Bronchial epithelial cell (primary cell): ENCODE measurements around the gene CCDC124. TPM values are rescaled to one million over a fixed set of nuclear protein-coding genes. Genes with fewer than 3 reads are reported as not detected.

Experiments
- DNase-seq: peaks from one replicate; pipeline ENCODE4 v3.0.0-alpha.2; 2010; ENCODE audit warnings: low read depth
- FAIRE-seq: peaks from 2 replicates; lab custom pipeline; 2011; peaks lifted over from hg19 to GRCh38; lab: Jason Lieb, UNC
- H3K27me3 ChIP-seq: 2 replicates; pipeline ENCODE4 v1.5.1; 2011; ENCODE audit warnings: low read length; ENCODE audit not compliant: control insufficient read depth, insufficient read depth
- H3K36me3 ChIP-seq: 2 replicates; pipeline ENCODE4 v1.5.1; 2011; ENCODE audit warnings: low read length; ENCODE audit not compliant: control insufficient read depth, insufficient read depth
- H3K4me3 ChIP-seq: 2 replicates; pipeline ENCODE4 v1.5.1; 2011; ENCODE audit warnings: mild to moderate bottlenecking, low read depth, low read length, control low read depth
- total RNA-seq: library from RNA; depleted of rRNA; stranded (reverse); fragments of >200 nt; gene quantifications from 2 replicates; pipeline ENCODE4 v1.2.1, GENCODE V29; 2014
- TF ChIP-seq, protein P1 (sequence below): IDR thresholded peaks from 2 replicates; pipeline ENCODE4 v1.5.1; 2011; ENCODE audit warnings: mild to moderate bottlenecking, moderate library complexity, low read length, control low read depth, inconsistent platforms; ENCODE audit not compliant: insufficient read depth, severe bottlenecking

CCDC124 gene
- total RNA-seq, 1 donor from 2014 or later = 37.9 TPM

DNA sequence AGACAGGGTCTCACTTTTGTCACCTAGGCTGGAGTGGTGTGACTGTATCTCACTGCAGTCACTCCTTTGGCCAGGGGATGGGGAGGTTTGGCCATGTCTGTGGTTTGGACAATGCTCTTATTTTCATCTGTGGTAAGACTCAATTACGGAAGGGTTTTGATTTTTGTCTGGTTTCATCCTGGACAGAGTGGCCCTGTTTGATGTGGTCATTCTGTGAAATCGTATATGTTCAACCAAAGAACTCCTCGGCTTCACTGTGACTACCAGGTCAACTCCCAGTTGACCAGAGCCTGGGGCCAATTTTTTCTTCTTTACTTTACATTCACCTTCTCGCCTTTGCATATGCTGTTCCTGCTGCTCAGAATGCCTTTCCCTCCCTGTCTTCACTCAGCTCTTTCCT, 6.8 kb upstream of the CCDC124 start:
- no peaks in the 10 kb centered on the region for H3K27me3 ChIP-seq
- TF ChIP-seq, protein P1, sequence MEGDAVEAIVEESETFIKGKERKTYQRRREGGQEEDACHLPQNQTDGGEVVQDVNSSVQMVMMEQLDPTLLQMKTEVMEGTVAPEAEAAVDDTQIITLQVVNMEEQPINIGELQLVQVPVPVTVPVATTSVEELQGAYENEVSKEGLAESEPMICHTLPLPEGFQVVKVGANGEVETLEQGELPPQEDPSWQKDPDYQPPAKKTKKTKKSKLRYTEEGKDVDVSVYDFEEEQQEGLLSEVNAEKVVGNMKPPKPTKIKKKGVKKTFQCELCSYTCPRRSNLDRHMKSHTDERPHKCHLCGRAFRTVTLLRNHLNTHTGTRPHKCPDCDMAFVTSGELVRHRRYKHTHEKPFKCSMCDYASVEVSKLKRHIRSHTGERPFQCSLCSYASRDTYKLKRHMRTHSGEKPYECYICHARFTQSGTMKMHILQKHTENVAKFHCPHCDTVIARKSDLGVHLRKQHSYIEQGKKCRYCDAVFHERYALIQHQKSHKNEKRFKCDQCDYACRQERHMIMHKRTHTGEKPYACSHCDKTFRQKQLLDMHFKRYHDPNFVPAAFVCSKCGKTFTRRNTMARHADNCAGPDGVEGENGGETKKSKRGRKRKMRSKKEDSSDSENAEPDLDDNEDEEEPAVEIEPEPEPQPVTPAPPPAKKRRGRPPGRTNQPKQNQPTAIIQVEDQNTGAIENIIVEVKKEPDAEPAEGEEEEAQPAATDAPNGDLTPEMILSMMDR = no peak
- FAIRE-seq = no peak
- H3K4me3 ChIP-seq = no peak overlapping the region
- DNase-seq = no peak
- H3K36me3 ChIP-seq = no peaks in the 10 kb centered on the region

GRCh38 chr19:17929056-17929455, 3.8 kb upstream of the CCDC124 start:
- Histone ChIP-seq H3K27me3 (no peaks in the 10 kb centered on the region), H3K36me3 (no peaks in the 10 kb centered on the region), H3K4me3 (no peak overlapping the region)
- TF ChIP-seq, protein P1 = no peak
- DNase-seq = no peak
- no peak for FAIRE-seq

- Histone ChIP-seq H3K4me3 (no peak overlapping the region), H3K27me3 (no peaks in the 10 kb centered on the region), H3K36me3 (peaks cover 2% of the 10 kb centered on the region)
- FAIRE-seq = no peak
- no peak for DNase-seq
- TF ChIP-seq, protein P1 = no peak
Measured at GRCh38 chr19:17931532-17932191, 1.2 kb upstream of the CCDC124 start.

GRCh38 chr19:17933414-17934129, 757 bp downstream of the CCDC124 start:
- H3K27me3 ChIP-seq = no peaks in the 10 kb centered on the region
- TF ChIP-seq, protein P1 = no peak
- no peak for FAIRE-seq
- peak overlapping the region; percentile 88 for H3K4me3 ChIP-seq
- H3K36me3 ChIP-seq = peaks cover 2% of the 10 kb centered on the region
- DNase-seq = peak; percentile 90

- Histone ChIP-seq H3K36me3 (peaks cover 2% of the 10 kb centered on the region), H3K27me3 (no peaks in the 10 kb centered on the region), H3K4me3 (no peak overlapping the region)
- DNase-seq (no peak), FAIRE-seq (no peak)
- TF ChIP-seq, protein P1 = no peak
Measured at GRCh38 chr19:17936379-17936778, 3.6 kb downstream of the CCDC124 start.
